HEK293T (cell line): ENCODE measurements around the gene MADCAM1.

Experiments used
- CTCF ChIA-PET: fragments of 350-600 bp; formaldehyde crosslinking; extraction: SDS; loops from one replicate; lab custom pipeline; 2021; ENCODE audit warnings: antibody characterized with exemption, inconsistent platforms; lab: Yijun Ruan, JAX
- POLR2A ChIA-PET: fragments of 350-600 bp; formaldehyde crosslinking; extraction: SDS; loops from one replicate; lab custom pipeline; 2020; ENCODE audit warnings: antibody characterized with exemption, inconsistent platforms; lab: Yijun Ruan, JAX
- DNase-seq: peaks from one replicate; pipeline ENCODE4 v3.0.0; 2012; ENCODE audit warnings: mixed read lengths; ENCODE audit errors: extremely low spot score
- ARNT ChIP-seq: fragments of 450-650 bp; IDR thresholded peaks from 2 replicates; pipeline ENCODE4 v1.6.1; 2017; ENCODE audit warnings: mild to moderate bottlenecking
- BHLHE40 ChIP-seq: fragments of 450-650 bp; IDR thresholded peaks from 2 replicates; pipeline ENCODE4 v1.6.1; 2016; ENCODE audit warnings: mild to moderate bottlenecking, moderate library complexity, borderline replicate concordance
- CTBP1 ChIP-seq: fragments of 450-650 bp; IDR thresholded peaks from 2 replicates; pipeline ENCODE4 v1.6.1; 2016; ENCODE audit warnings: borderline replicate concordance
- ELF4 ChIP-seq: fragments of 450-650 bp; IDR thresholded peaks from 2 replicates; pipeline ENCODE4 v1.6.1; 2017; ENCODE audit warnings: antibody characterized with exemption
- FOXA1 ChIP-seq: fragments of 450-650 bp; IDR thresholded peaks from 2 replicates; pipeline ENCODE4 v1.6.1; 2016; ENCODE audit warnings: mild to moderate bottlenecking
- FOXK2 ChIP-seq: fragments of 450-650 bp; IDR thresholded peaks from 2 replicates; pipeline ENCODE4 v1.6.1; 2016; ENCODE audit warnings: mild to moderate bottlenecking
- FOXM1 ChIP-seq: fragments of 450-650 bp; IDR thresholded peaks from 2 replicates; pipeline ENCODE4 v1.6.1; 2017; ENCODE audit warnings: mild to moderate bottlenecking, borderline replicate concordance
- HDGF ChIP-seq: fragments of 450-650 bp; IDR thresholded peaks from 2 replicates; pipeline ENCODE4 v1.6.1; 2017; ENCODE audit warnings: antibody characterized with exemption, borderline replicate concordance
- L3MBTL2 ChIP-seq: fragments of 450-650 bp; conservative IDR thresholded peaks from 2 replicates; pipeline ENCODE4 v1.6.1; 2016; ENCODE audit warnings: mild to moderate bottlenecking
- LEF1 ChIP-seq: fragments of 450-650 bp; IDR thresholded peaks from 2 replicates; pipeline ENCODE4 v1.6.1; 2017; ENCODE audit warnings: mild to moderate bottlenecking, borderline replicate concordance
- NFRKB ChIP-seq: fragments of 450-650 bp; IDR thresholded peaks from 2 replicates; pipeline ENCODE4 v1.6.1; 2016; ENCODE audit warnings: mild to moderate bottlenecking, moderate library complexity
- PKNOX1 ChIP-seq: fragments of 450-650 bp; IDR thresholded peaks from 2 replicates; pipeline ENCODE4 v1.6.1; 2016
- SP1 ChIP-seq: fragments of 450-650 bp; IDR thresholded peaks from 2 replicates; pipeline ENCODE4 v1.6.1; 2017
- SUZ12 ChIP-seq: fragments of 450-650 bp; IDR thresholded peaks from 2 replicates; pipeline ENCODE4 v1.6.1; 2016; ENCODE audit warnings: mild to moderate bottlenecking
- TARDBP ChIP-seq: fragments of 450-650 bp; IDR thresholded peaks from 2 replicates; pipeline ENCODE4 v1.6.1; 2016
- ZNF384 ChIP-seq: fragments of 450-650 bp; IDR thresholded peaks from 2 replicates; pipeline ENCODE4 v1.6.1; 2016

MADCAM1 gene

GRCh38 chr19:484494-484893 lies 11.8 kb upstream of the MADCAM1 start:
- TF ChIP-seq HDGF, result no peak
- TF ChIP-seq ZNF384, result no peak
- TF ChIP-seq ARNT, result no peak
- TF ChIP-seq PKNOX1, result no peak
- no peak for TF ChIP-seq NFRKB
- TF ChIP-seq CTBP1, result no peak
- no peak for TF ChIP-seq FOXA1
- no peak for TF ChIP-seq SP1
- no peak for TF ChIP-seq FOXM1
- TF ChIP-seq L3MBTL2, result no peak
- TF ChIP-seq BHLHE40, result no peak
- TF ChIP-seq SUZ12, result no peak
- TF ChIP-seq ELF4, result no peak
- no peak for TF ChIP-seq TARDBP
- TF ChIP-seq FOXK2, result no peak
- TF ChIP-seq LEF1, result no peak
- ChIA-PET POLR2A (no interaction called here), CTCF (no interaction called here)
- no peak for DNase-seq

- POLR2A ChIA-PET, result interaction anchor here (0.9 to 1.0 kb wide), 3 partner anchors 8 to 48 kb away, joined by 3 read pairs; no protein-coding TSS in a partner anchor
- no peak for DNase-seq
- CTCF ChIA-PET, result interaction anchor here (1.3 kb wide), 1 partner anchor 26 kb away, joined by 3 read pairs; no protein-coding TSS in a partner anchor
Observed at GRCh38 chr19:485077-485476, 11.2 kb upstream of the MADCAM1 start.

GRCh38 chr19:485583-486236 lies 10.6 kb upstream of the MADCAM1 start:
- POLR2A ChIA-PET, result interaction anchor here (0.9 to 1.1 kb wide), 4 partner anchors 8 to 141 kb away, joined by 3 to 4 read pairs (median 3); partner anchors contain the start of gene MIER2
- DNase-seq, result no peak

More at GRCh38 chr19:485077-485476, 11.2 kb upstream of the MADCAM1 start:
- TF ChIP-seq LEF1 (no peak), BHLHE40 (no peak), ELF4 (no peak), L3MBTL2 (no peak), FOXM1 (no peak), HDGF (no peak), FOXA1 (no peak), TARDBP (no peak), CTBP1 (no peak), ZNF384 (no peak), SUZ12 (no peak), NFRKB (no peak), SP1 (no peak), PKNOX1 (no peak), FOXK2 (no peak), ARNT (no peak)

GRCh38 chr19:488505-489417 lies 7.5 kb upstream of the MADCAM1 start:
- ChIA-PET POLR2A (interaction anchor here (0.7 to 2.3 kb wide), 14 partner anchors 9 to 188 kb away, joined by 3 to 20 read pairs (median 6); partner anchors contain the start of genes BSG, CDC34, SHC2 and TPGS1), CTCF (interaction anchor here (0.6 kb wide), 1 partner anchor 76 kb away, joined by 3 read pairs; no protein-coding TSS in a partner anchor)
- peak; percentile 91 for DNase-seq
- TF ChIP-seq FOXK2, result no peak
- peak; percentile 50; the same call in 1 of the 2 replicates for TF ChIP-seq ARNT
- TF ChIP-seq L3MBTL2, result 0 out of 2 replicates have a peak, but pooled peaks have one; percentile 27

More at GRCh38 chr19:485583-486236, 10.6 kb upstream of the MADCAM1 start:
- no peak for TF ChIP-seq HDGF
- TF ChIP-seq FOXA1, result no peak
- no peak for TF ChIP-seq CTBP1
- no peak for TF ChIP-seq L3MBTL2
- TF ChIP-seq FOXM1, result no peak
- no peak for TF ChIP-seq ELF4
- CTCF ChIA-PET, result interaction anchor here (1.3 kb wide), 1 partner anchor 25 kb away, joined by 3 read pairs; no protein-coding TSS in a partner anchor

- TF ChIP-seq FOXM1 (no peak), ZNF384 (no peak), ARNT (no peak), TARDBP (no peak), CTBP1 (no peak), BHLHE40 (no peak), LEF1 (no peak), NFRKB (no peak)
- DNase-seq, result no peak
- POLR2A ChIA-PET, result interaction anchor here (0.7 to 2.3 kb wide), 12 partner anchors 8 to 116 kb away, joined by 3 to 20 read pairs (median 6); partner anchors contain the start of genes BSG, CDC34, SHC2 and TPGS1
- CTCF ChIA-PET, result no interaction called here
Observed at GRCh38 chr19:489418-490196, 6.7 kb upstream of the MADCAM1 start.
